Activated CD4-positive, alpha-beta T cell treated with anti-CD3 and anti-CD28 coated beads, Interleukin-2, amount 10 ng/mL, durations not matched to agents 24 days and 14 days (primary cell): ENCODE measurements around the gene PLXNA2. TPM values are rescaled to one million over a fixed set of nuclear protein-coding genes. Genes with fewer than 3 reads are reported as not detected.

ENCODE experiments used
- DNase-seq: peaks from one replicate; pipeline ENCODE4 v3.0.0; 2022
- H3K27ac Mint-ChIP-seq: one replicate; pipeline ENCODE4 v1.8.0; 2022; ENCODE audit warnings: mild to moderate bottlenecking, mixed read lengths
- H3K27me3 Mint-ChIP-seq: one replicate; pipeline ENCODE4 v1.8.0; 2022; ENCODE audit warnings: mixed read lengths
- H3K36me3 Mint-ChIP-seq: one replicate; pipeline ENCODE4 v1.8.0; 2022; ENCODE audit warnings: low read depth, mild to moderate bottlenecking, mixed read lengths
- H3K4me1 Mint-ChIP-seq: one replicate; pipeline ENCODE4 v1.8.0; 2021; ENCODE audit warnings: mixed read lengths
- H3K4me3 Mint-ChIP-seq: one replicate; pipeline ENCODE4 v1.8.0; 2022; ENCODE audit warnings: mild to moderate bottlenecking, moderate library complexity, mixed read lengths
- H3K9me3 Mint-ChIP-seq: one replicate; pipeline ENCODE4 v1.8.0; 2021; ENCODE audit warnings: mixed read lengths
- intact Hi-C: fragments of 100-400 bp; cut with micrococcal nuclease; formaldehyde crosslinking; loops from one replicate; pipeline ENCODE4 v1.15.1; 2023
- total RNA-seq: library from RNA; stranded (reverse); gene quantifications from 2 replicates; pipeline ENCODE4 v1.2.3, GENCODE V29; 2022

PLXNA2 gene
- total RNA-seq, 1 donor from 2014 or later: not detected

DNA sequence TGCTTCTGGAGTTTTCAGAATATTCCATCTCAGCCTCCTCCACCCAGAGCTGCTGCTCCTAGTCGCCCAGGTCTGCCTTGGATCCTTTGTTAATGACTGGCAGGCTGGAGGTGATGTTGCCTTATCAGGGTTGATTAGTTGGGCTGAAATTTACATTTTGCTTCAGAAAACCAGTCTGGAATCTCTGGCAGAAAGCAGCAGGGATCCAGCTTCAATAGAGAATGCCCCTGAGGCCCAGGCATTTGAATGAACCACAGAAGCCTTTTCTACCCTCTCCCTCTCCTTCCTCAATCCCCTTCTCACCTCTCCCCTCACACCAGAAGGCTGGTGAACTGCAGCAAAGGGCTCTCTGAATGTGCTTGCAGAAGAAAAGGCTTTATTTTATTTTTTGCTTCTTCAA is 83.2 kb downstream of the PLXNA2 start:
- intact Hi-C loops: no loop called here
- Mint-ChIP-seq H3K4me1 (no peaks in the 10 kb centered on the region), H3K36me3 (no peaks in the 10 kb centered on the region), H3K27me3 (peaks cover 35% of the 10 kb centered on the region), H3K9me3 (no peaks in the 10 kb centered on the region), H3K27ac (no peak overlapping the region), H3K4me3 (no peak overlapping the region)
- DNase-seq: no peak

DNA sequence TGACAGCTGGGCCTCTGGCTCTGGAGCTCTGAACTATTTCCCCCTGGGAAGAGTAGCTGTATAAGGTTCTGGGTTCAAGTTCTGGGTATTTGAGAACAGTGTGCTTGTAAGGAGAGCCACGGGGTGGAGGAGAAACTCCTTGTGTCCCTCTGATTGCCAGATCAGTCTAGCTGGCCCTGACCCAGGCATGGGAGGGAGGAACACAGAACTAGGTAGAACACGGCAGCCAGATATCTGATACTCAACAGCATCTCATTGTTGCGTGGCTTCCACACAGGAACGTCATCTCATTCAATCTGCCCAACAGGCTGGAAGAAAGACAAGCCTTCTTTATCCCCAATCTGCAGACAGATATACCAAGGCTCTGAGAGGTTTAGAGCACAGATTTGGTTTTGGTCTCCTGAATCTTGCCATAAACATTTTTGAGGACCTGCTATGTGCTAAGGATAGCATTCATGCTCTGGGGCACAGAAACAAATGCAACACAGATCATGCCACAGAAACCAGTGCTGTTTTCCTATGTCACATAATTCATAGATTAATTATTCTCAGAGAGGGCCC is 83.8 kb downstream of the PLXNA2 start:
- Mint-ChIP-seq H3K27ac (no peak overlapping the region), H3K36me3 (no peaks in the 10 kb centered on the region), H3K27me3 (peaks cover 31% of the 10 kb centered on the region), H3K4me1 (no peaks in the 10 kb centered on the region), H3K9me3 (no peaks in the 10 kb centered on the region), H3K4me3 (no peak overlapping the region)
- intact Hi-C loops: no loop called here
- no peak for DNase-seq

DNA sequence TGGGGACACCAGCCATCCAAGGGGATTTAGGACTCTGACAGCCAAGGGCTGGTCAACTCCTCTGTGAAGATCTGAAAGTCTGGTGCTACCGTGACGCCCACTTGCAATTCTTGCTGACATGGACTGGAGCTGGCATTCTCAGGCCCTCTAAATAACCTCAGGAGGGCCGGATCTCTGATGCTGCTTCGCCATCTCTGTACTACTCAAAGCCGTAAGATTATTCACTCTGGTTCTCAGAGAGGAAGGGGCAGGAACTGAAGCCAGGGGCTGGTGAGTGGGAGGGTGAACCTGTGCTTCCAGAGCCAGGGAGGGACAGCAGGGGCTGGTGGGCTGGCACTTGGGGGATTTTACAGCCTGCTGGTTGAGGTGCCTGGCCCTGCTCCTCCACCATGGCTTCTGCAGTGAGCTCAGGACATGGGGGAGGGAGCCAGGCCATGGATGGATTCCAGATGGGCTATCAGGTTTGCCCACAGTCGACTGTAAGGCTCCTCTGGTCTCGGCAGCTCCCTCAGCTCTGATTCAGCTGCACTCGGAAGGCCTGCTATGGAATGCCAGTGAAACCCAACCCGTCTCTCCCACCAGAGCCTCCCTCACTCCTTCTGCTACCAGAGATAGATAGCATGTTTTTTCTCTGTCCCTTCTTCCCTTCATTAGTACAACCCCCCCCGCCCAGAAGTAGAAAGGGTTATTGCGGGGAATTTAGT is 84.5 kb downstream of the PLXNA2 start:
- H3K4me3 Mint-ChIP-seq: no peak overlapping the region
- no peaks in the 10 kb centered on the region for H3K9me3 Mint-ChIP-seq
- H3K36me3 Mint-ChIP-seq: no peaks in the 10 kb centered on the region
- no peaks in the 10 kb centered on the region for H3K4me1 Mint-ChIP-seq
- H3K27me3 Mint-ChIP-seq: peaks cover 26% of the 10 kb centered on the region
- no peak for DNase-seq
- no peak overlapping the region for H3K27ac Mint-ChIP-seq
- intact Hi-C loops: no loop called here

DNA sequence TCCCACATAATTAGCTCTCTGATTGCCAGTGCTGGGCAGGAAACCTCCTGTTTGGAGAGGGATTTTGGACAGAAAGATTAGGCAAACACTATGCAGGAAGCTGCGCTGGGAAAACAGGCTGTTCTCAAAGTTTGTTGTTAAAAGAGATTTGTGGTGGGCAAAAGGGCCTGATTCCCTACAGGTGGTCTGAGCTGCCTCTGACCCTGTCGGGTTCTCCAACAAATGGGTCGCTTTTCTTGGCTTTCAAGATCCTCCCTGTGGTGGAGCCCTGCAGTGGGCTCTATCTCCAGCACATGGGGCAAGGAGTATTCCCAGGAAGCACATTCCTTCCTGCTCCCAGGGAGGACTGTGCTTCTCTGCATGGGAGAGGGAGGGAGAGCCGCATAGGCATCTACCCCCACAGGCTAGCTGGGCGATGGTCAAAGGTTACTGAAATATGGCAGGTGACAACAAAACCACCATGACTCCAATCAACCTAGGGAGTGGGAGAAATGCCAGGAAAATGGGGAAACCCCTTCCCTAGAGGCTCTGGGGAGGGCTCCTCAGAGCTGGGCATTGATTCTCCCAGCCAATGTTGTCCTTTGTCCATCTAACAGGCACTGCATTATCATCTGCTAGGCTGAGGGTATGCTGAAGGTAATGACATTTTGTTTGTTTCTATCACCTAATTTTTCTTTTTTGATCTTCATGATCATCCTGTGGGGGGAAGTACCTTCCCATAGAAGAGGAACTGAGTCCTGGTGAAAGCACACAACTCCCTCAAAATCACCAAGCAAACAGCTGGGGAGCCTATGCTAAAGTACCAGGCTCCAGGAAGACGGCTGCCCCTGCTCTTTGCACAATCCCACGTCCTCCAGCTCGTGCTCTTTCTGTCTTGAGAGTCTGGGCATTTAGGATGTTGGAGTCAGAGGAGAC is 85.3 kb downstream of the PLXNA2 start:
- intact Hi-C loops: no loop called here
- Mint-ChIP-seq H3K4me3 (no peak overlapping the region), H3K4me1 (no peaks in the 10 kb centered on the region), H3K27ac (no peak overlapping the region), H3K36me3 (no peaks in the 10 kb centered on the region), H3K27me3 (peaks cover 22% of the 10 kb centered on the region), H3K9me3 (no peaks in the 10 kb centered on the region)
- no peak for DNase-seq

DNA sequence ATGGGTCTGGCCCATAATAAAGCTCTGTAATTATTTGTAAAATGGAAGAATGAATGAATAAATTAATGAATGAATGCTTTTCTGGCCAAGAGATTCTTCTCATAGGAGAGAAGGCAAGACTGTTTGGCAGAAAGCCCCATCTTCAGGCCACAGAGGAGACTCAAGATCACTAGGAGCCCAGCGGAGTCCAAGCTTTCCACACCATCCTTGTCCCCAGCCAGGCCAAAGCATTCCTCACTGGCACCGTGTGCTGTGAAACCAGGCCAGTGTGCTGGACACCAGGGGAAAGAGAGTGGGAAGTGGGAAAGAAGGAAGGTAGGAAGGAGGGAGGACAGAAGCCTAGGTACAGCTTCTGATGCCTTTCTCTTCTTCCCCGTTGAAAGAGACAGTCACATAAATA is 86.4 kb downstream of the PLXNA2 start:
- Mint-ChIP-seq H3K27ac (no peak overlapping the region), H3K4me3 (no peak overlapping the region), H3K4me1 (no peaks in the 10 kb centered on the region), H3K27me3 (peaks cover 16% of the 10 kb centered on the region), H3K9me3 (no peaks in the 10 kb centered on the region), H3K36me3 (no peaks in the 10 kb centered on the region)
- DNase-seq: no peak
- intact Hi-C loops: no loop called here

DNA sequence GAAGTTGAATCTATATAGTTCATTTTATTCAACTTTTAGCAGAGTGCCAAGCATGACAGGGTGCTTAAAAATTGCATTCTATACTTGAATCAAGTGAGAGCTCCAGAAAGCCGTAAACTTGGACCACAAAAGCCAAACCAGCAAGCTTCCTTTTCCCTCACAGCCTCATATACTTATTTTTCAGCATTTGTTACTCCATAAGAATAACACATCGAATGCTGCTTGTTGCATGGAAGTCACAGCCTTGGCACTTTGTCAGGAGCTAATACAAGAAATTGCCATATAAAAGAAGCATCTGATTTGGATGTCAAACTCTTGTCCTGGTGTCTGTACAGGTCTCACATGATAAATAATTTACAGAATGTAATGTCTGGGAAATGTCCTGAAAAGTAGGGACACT is 87.4 kb downstream of the PLXNA2 start:
- no peak overlapping the region for H3K27ac Mint-ChIP-seq
- H3K4me3 Mint-ChIP-seq: no peak overlapping the region
- H3K4me1 Mint-ChIP-seq: no peaks in the 10 kb centered on the region
- DNase-seq: no peak
- intact Hi-C loops: no loop called here
- no peaks in the 10 kb centered on the region for H3K9me3 Mint-ChIP-seq
- H3K36me3 Mint-ChIP-seq: no peaks in the 10 kb centered on the region
- peaks cover 9% of the 10 kb centered on the region for H3K27me3 Mint-ChIP-seq

DNA sequence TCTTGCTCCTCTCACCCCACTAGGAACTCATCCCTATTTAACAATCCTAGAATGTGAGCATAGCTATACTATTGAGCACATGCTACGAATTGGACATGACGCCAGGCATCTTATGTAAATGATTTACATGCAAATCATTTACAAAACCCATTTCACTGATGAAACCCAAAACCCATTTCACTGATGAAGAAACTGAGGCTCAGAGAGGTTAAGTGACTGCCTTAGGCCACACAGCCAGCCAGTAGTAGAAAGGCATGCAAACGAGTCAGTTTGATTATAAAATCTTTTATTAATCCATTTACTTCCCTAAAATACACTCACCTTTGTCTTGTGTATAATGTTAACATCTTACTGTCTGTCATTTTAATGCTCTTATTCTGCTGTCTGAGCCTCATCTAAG is 87.9 kb downstream of the PLXNA2 start:
- Mint-ChIP-seq H3K4me1 (no peaks in the 10 kb centered on the region), H3K4me3 (no peak overlapping the region), H3K27me3 (peaks cover 9% of the 10 kb centered on the region), H3K36me3 (no peaks in the 10 kb centered on the region), H3K9me3 (no peaks in the 10 kb centered on the region), H3K27ac (no peak overlapping the region)
- intact Hi-C loops: no loop called here
- DNase-seq: no peak

DNA sequence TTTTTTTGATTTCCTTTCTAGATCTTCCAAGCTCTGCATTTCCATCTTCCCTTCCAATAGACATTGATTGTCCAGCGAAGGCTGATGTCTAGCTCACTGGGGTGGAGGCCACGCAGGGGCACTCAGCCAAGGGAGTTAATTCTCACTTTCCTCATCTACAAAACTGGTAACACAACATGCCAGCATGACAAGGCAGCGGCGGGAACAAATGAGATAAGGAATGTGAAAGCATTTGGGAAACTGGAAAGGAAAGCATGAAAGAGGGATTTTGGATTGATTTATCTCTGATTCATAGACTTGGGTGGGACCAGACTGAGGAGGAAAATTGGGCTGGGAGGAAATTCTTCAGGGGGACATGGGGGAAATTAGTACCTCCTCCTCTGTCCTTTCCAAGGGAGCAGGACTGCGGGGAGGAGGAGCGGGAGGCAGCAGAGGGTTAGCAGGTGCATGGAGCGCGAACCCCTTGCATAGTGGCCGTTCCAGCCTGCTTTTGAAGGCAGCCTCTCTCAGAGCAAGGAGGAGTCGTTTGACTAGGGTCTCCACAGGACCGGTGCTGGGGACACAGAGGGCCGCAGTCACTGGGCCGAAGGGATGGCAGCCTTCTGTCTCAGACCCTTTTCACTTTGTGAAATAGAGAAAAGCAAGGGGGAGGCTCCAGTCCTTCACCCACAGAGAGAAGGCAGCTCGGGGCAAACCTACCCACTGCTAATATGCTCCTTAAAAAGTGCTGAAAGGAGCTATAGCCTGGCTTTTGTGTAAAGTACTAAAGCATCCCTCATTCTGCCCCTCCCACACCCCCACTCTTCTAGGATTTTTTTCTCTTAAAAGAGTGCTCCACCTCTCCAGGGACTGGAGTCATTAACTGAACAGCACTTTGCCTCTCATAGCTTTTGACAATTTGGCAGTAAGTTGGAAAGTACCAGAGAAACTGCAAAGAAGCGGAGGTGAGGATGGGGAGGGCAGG is 89.2 kb downstream of the PLXNA2 start:
- DNase-seq: no peak
- no peaks in the 10 kb centered on the region for H3K36me3 Mint-ChIP-seq
- intact Hi-C loops: no loop called here
- peaks cover 9% of the 10 kb centered on the region for H3K27me3 Mint-ChIP-seq
- no peaks in the 10 kb centered on the region for H3K4me1 Mint-ChIP-seq
- H3K9me3 Mint-ChIP-seq: no peaks in the 10 kb centered on the region
- no peak overlapping the region for H3K4me3 Mint-ChIP-seq
- H3K27ac Mint-ChIP-seq: no peak overlapping the region

DNA sequence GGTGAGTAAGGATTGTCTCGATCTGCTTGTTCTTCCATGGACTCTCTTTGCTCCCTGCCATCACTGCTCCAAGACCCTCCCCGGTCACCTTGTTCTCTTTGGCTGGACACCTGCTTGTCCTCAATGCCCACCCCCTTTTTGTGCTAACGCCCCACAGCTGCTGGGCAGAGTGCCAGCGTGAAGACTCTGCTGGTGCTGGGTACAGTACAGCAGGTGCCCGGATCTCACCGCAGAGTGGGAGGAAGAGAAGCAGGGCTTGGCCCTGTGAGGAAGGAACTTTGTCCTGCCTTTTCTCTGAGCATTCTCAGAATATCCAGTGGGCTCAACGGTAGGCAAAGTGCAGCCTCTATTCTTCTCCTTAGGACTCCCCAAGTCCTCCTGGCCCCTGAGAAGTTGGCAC is 90.1 kb downstream of the PLXNA2 start:
- Mint-ChIP-seq H3K4me3 (no peak overlapping the region), H3K9me3 (no peaks in the 10 kb centered on the region), H3K27ac (no peak overlapping the region), H3K4me1 (no peaks in the 10 kb centered on the region), H3K27me3 (peaks cover 7% of the 10 kb centered on the region), H3K36me3 (no peaks in the 10 kb centered on the region)
- no peak for DNase-seq
- intact Hi-C loops: no loop called here

DNA sequence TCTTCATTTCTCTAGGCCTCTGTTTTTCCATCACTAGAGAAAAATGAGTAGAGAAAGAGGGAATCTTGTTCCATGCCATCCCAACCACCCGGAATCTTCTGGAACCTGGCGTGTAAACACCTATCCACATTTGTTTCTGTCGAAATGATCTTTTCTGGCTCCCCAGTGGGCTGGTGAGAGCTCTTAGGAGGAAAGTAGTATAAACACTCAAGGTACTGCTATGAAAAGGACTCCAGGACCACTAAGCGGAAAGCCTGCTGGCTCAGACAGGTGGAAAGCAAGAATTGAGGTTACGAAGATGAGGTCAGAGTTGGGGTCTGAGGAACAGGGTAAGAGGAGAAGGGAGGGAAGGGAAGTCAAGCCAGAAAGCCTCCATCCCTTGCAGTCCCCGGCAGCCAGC is 90.8 kb downstream of the PLXNA2 start:
- no peak for DNase-seq
- Mint-ChIP-seq H3K27me3 (peaks cover 7% of the 10 kb centered on the region), H3K27ac (no peak overlapping the region)

DNA sequence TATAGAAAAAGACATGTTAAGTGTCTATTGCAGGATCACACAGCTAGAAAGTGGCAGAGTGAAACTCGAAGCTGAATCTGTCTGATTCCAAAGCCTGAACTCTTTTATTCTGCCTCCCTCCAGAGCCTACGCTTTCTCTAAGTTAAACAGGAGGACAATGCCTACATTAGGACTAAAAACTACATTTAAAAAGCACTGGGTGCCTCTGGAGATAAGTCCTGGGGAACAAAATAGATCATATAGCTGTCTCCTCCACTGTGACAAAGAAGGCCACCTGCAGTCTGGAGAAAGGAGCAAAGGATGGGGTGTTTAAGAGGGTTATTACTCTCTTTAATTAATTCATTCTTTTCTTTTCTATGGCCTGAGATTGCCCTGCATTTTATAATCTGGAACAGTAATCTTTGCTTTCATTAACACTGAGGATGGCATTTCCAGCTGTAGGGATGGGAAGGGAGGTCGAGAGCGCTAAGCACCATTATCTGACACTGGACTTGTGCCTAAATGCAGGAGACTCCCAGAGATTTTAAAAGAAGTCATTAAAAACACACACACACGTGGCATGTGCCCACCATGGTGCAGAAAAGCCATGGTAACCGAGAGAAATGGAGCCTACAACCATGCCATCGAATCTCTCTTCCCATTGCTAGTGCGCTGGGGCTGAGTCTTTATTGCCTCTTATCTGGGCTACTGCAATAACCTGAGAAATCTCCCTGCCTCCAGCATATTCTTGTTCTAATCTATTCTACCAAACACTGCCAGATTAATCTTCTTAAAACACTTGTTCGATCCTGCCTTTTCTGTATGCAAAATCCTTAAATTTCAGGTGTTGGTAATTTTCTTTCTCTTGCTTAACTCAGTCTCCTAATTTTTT is 92.2 kb downstream of the PLXNA2 start:
- H3K27me3 Mint-ChIP-seq: peaks cover 2% of the 10 kb centered on the region
- H3K9me3 Mint-ChIP-seq: no peaks in the 10 kb centered on the region
- no peak overlapping the region for H3K4me3 Mint-ChIP-seq
- no peak overlapping the region for H3K27ac Mint-ChIP-seq
- no peak for DNase-seq
- no peaks in the 10 kb centered on the region for H3K36me3 Mint-ChIP-seq
- intact Hi-C loops: no loop called here
- no peaks in the 10 kb centered on the region for H3K4me1 Mint-ChIP-seq

More for the DNA sequence above, 90.8 kb downstream of the PLXNA2 start:
- H3K36me3 Mint-ChIP-seq: no peaks in the 10 kb centered on the region
- intact Hi-C loops: no loop called here
- H3K4me1 Mint-ChIP-seq: no peaks in the 10 kb centered on the region
- no peak overlapping the region for H3K4me3 Mint-ChIP-seq
- no peaks in the 10 kb centered on the region for H3K9me3 Mint-ChIP-seq

DNA sequence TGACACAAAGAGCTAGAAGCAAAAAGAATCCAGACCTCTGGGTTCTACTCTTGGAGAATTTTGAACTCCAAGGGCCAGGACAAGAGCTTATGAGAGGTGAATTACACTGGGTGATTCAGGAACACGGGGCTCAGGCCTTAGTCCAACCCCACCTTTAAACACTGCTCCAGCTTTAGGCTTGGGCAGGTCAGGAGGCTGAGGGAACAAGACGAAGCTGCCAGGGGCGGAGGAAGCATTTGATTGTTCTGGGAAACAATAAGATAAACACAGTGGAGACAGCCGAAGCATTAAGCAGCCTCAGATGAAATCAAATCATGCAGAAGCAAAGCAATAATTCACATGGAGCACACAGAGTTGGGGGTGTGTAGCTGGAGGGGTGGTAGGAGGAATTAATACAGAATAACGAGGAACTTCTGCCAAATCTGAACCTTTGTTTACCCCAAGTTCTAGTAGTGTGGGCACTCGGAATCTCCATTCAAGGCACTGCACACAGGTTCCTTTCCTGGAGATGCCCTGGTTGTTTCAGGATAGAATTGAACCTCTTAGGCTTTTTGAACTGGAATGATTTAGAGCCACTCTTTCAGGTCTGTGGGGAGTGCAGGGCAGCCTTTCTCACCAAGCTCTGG is 93.2 kb downstream of the PLXNA2 start:
- no peaks in the 10 kb centered on the region for H3K36me3 Mint-ChIP-seq
- no peak overlapping the region for H3K4me3 Mint-ChIP-seq
- H3K27ac Mint-ChIP-seq: no peak overlapping the region
- H3K4me1 Mint-ChIP-seq: no peaks in the 10 kb centered on the region
- intact Hi-C loops: no loop called here
- H3K27me3 Mint-ChIP-seq: peaks cover 2% of the 10 kb centered on the region
- no peaks in the 10 kb centered on the region for H3K9me3 Mint-ChIP-seq
- no peak for DNase-seq
